SKM-1 (cell line): Measurements from ENCODE around the gene EML5.
"Not testable (repeated sequence)": the region's sequence is repeated elsewhere in the genome, so short reads cannot be mapped to it uniquely, and the experiment has no call there.

Experiments
- DNase-seq: peaks from one replicate; lab custom pipeline; 2025; ENCODE audit not compliant: unreplicated experiment; lab: John Stamatoyannopoulos, UW

Gene EML5

DNA sequence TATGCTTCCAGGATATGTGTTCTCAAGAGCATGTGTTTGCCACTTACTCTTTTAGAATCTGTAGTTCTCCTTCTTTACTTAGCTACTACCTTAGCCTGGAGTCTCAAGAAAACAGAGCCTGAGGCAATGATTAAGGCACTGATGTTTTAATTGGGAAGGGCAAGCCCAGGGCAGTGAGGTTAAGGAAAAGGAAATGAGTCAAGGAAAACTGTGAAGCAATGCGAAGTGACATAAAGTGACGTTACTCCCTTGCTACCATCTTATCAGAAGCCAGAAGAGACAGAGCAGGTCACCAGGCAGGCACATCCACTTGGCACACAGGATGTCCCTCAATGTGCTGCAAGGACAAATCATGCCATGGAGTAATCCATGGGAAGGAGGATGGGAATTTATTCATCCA is 11.3 kb upstream of the EML5 start:
- no peak for DNase-seq

DNA sequence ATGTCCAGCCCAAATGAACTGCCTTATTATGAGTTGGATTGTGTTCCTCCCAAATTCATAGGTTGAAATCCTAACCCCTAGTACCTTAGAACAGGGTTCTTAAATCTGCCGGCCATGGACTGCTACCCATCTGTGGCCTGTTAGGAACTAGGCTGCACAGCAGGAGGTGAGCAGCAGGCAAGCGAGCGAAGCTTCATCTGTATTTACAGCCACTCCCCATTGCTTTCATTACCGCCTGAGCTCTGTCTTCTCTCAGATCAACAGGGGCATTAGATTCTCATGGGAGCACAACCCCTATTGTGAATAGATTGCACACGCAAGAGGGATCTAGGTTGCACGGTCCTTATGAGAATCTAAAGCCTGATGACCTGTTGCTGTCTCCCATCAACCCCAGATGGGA is 9.8 kb upstream of the EML5 start:
- no peak for DNase-seq

DNA sequence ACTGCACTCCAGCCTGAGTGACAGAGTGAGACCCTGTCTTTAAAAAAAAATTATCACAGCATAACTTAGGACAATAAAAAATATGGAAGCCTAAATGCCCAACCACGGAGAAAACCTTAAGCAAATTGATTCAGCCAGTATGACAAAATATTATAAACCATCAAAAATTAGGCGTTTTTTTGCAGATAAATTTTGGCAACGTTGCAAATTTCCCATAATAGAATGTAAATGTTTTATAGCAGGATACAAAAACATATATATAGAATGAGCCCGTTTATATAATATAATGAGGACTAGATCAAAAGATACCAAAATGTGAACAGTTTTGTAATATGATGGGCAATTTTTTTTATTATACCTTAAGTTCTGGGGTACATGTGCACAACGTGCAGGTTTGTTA is 6.8 kb upstream of the EML5 start:
- DNase-seq: no peak

DNA sequence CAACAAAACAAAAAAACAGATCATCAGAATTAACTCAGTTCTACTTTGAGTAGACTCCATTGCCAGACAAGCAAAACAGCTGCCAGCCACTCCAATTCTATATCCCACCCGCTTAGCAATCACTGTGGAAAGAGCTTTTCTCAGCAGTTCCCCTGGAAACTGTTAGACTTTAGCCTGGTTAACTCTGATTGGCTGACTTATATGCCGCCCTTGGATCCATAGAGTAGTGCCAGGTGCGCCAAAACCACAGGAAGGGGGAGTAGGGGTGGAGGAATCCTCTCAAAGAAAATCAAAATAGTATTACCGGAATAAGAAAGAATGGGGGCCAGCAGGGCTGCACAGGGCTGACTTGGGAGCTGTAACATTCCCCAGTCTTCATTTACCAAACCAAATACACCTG is 5.4 kb upstream of the EML5 start:
- DNase-seq: no peak

DNA sequence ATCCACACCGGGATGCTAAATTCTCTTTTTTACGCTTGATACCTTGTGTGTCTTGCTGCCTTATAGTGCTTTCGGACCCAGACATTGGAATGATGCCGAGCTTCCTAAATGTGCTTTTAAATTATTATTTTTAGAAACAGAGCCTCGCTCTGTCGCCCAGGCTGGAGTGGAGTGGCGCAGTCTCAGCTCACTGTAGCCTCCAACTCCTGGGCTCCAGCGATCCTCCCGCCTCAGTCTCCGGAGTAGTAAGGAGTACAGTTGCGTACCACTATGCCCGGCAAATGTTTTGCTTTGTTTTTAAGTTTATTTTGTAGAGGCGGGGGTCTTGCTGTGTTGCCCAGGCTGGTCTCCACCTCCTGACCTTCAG is 489 bp upstream of the EML5 start:
- DNase-seq: no peak

DNA sequence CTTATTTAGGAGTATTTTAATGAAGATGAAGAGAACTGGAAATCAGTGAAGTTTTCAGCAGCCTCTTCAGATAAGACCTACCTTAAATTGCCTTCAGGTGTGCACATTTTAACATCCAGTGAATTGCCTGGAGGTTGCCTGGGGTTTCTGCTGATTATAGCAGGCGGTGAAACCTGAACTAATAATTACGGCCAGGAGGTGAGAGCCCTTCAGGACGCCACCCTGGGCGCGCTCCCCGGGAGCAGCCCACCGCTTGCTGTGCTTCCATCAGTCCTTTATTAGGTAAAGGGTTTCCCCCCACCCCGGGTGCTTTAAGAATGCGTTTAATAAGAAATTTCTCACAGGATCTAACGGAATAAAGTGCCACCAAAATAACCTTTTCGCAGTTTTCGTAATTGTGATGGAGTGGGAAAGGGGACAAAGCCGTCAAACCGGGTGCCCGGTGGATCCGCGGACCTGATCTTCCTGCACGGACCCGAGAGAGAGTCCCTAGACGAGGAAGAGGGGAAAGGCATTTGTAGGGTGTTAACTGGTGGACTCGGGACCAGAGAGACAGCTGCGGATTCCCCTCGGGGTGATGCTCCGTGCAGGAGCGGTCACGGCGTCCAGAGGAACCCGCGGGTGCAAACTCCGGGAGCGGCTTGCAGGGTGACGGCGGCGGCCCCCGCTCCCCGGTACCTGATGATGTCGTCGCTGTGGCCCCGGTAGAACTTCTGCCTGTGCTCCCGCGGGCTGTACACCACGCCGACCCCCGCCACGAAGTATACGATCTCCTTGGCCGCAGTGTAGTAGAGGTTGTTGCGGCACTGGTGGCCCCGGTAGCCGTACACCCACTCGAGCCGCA is 902 bp downstream of the EML5 start:
- no peak for DNase-seq

DNA sequence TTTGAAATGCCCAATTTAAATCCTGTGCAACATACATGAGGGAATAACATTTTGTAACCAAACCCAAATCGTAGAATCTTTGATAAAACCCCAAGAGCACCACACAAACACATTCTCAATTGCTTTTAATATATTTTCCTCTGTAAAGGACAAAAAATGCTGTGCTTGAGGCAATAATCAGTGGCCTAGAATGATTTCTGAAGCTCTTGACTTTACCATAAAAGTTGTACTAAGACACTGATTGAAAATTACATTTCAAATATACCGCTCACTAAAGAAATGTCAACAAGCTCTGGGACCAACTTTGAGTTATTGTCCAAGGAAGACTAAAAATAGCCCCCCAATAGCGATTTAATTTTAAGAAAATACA is 1.5 kb downstream of the EML5 start:
- DNase-seq: no peak

DNA sequence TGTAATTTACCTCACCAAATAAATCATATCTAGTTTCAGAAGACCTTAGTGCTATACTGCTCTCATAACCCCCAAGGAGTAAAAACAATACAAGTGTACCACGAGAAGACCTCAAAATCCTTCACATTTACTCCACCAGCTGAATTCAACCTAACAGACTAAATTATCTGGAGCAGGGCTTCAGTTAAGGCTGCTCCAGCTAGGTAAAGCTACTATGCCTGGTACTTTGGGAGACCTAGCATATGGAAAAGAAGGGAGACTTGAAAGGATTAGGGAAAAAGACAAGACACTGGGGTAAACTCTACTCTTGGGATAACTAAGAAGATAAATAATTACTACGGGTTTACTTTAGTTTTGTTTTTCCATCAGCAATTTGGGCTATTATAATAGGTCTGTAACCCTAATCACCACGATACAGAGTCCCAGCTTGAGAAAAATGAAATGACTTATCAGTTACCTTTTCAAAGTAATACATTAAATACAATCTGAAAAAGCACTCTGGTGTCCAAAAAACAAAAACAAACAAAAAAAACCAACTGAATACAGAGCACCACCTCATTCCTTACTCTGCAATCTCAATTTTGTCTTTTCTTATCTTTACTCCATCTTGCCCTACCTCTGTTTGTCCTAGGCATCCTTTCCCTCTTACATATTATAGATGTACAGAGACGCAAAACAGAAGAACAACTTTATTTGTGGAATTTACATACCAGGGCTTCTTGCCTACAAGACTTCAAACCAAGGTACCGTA is 2.1 kb downstream of the EML5 start:
- DNase-seq: no peak

DNA sequence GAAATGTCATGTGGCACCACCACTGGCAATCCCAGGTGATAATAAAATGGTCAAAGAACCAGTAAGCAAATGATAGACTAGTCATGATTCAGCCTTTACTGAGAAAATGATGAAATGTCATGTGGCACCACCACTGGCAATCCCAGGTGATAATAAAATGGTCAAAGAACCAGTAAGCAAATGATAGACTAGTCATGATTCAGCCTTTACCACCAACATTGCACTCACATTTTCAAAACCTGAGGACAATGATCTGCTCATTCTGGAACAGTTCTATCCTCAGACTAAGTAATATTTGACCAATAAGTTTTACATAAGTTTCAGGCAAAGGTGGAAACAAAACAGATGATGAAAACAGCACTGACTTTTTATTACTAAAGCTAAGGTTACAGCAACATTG is 3.2 kb downstream of the EML5 start:
- not testable (repeated sequence) for DNase-seq

DNA sequence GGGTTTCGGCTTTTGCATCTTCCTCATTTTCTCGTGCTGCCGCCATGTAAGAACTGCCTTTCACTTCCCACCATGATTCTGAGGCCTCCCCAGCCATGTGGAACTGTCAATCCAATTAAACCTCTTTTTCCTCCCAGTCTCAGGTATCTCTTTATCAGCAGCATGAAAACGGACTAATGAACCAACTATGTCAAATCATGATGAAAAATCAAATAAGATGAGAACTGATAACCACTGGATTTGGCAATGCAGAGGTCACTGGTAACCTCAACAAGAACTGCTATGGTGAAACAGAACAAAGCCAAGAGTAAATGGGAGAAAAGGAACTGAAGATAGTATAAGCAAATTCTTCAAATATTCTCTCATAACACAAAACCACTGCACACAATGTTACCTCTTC is 6.0 kb downstream of the EML5 start:
- DNase-seq: no peak

DNA sequence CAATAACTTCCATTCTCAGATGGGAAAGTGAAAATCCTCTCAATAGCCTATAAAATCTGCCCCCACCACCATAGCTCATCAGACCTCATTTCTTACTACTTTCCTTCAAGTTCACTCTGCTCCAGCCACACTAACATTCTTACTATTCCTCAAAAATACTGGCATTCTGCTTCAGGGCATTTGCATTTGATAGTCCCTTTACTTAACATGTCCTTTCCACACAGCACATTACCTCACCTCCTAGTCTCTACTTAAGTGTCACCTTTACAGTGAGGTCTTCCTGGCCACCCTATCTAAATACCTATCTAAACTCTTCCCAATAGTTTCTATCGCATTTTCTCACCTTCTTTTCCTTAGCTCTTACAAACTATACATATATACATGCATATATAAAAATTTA is 6.8 kb downstream of the EML5 start:
- no peak for DNase-seq

DNA sequence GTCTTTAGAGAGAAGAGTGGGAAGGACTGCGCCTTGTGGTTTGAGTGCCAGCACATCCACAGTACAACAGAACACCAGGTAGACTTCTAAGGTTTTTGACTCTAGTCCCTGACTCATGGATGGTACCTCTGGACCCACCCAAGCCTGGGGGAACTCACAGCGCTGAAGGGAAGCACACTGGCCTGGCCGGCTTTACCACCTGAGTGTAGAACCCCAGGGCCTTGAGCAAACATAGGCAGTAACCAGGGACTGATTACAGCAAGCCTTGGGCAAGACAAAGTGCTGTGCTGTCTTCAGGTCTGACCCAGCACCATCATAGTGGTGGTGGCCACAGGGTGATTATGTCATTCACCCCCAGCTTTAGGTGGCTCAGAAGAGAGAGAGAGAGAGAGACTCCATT is 17.2 kb downstream of the EML5 start:
- DNase-seq: no peak

DNA sequence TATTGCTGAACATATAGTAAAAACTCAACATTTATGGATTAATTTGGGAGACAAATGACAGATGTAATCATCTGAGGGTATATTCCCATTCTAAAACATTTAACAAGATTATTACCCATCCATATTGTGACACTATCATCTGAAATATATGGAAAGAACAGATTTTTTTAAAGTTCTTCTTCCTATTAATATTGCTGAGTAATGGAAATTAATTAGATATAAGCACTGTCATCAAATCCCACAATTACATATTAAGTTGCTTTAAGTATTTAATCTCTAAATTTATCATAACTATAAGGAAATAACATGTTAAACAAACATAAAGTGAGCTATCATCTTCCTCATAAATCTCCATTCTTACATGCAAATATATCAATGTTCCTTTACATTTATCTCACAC is 22.0 kb downstream of the EML5 start:
- DNase-seq: no peak

DNA sequence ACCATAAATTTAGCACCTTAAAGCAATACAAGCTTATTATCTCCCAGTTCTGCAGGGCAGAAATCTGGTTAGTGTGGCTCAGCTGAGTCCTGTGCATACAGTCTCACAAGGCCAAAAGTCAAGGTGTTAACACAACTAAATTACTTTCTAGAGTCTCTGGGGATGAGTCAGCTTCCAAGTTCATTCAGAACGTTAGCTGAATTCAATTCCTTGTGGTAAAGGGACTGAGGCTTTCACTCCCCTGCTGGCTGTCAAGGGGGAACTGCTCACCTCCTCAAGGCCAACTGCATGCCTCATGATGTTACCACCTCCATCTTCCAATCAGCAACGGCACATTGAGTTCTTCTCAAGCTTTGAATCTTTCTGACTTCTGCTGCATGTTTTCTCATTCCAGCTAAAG is 27.6 kb downstream of the EML5 start:
- DNase-seq: no peak

DNA sequence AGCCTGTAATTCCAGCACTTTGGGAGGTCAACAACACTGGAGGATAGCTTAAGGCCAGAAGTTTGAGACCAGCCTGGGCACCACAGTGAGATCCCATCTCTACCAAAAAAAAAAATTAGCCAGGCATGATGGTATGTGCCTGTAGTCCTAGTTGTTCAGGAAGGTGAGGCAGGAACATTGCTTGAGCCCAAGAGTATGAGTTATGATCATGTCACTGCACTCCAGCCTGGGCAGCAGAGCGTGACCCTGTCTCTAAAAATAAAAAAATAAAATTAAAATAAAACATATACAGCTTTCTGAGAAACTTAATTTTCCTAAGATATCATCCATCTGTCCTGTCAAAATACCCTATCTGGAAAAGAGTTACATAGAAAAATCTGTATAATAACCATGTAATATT is 38.9 kb downstream of the EML5 start:
- DNase-seq: no peak

DNA sequence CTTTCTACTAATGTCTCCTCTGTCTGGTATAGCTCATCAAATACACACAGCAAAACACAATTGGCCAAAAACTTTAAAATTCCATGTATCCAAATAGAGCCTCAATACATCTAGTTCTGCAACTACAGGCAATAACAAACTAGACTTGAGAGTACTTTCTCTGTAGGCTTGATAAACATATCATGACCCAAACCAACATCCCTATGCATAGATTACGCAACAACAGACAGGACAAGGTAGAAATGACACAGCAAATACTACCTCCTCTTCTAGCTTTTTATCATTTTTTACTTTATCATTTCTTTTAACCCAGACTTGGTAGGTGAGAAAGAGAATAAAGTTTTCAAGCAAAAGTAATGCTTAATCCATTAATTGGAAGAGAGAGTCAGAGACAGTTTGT is 41.8 kb downstream of the EML5 start:
- DNase-seq: no peak

DNA sequence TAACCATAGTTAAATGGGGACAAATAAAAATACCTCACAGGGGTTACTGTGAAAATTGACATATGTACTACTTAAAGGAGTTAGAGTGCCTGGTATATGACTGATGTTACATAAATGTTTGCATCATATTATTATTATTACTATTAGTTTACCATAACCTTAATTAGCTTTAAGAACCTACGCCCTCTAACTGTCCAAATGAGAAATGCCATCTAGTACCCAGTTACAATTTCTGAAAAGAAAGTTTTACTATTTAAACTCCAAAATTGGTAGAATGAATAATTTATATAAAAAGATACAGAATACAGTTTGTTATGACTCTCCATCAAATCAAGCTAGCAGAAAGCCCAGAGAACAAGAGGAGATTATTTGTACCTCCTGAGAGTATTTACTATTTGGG is 42.3 kb downstream of the EML5 start:
- no peak for DNase-seq

DNA sequence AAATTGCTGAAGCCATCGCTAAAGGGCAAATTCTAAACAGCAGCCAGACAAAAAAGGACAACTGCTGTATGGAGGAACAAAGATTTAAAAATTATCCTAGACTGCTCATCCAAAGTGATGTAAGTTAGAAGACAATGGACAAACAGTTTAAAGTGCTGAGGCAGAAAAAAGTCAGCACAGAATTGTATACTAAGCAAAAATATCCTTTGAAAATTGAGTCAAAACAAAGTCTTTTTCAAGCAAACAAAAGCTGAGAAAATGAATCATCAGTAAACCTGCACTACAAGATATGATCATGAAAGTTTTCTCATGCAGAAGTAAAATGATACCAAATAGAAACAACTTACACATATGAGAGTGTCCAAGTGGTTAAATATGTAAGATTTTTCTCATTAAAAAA is 43.6 kb downstream of the EML5 start:
- DNase-seq: no peak

DNA sequence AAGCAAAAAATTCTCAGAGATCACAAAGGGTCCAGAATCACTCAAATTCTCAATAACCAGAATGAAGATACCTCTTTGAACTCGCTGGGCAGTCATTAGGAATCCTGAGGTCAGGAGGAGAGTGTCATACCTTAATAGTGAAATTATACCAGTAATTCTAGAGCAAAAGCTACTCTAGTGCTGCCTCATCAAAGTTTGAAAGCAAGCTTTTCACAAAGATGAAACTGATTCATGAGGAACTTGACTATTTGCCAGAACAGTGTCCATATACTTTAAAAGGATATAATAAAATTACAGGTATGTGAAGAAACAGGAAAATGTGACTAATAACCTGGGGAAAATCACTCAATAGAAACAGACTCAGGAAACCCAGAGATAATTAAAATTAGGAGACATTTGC is 44.5 kb downstream of the EML5 start:
- DNase-seq: no peak

DNA sequence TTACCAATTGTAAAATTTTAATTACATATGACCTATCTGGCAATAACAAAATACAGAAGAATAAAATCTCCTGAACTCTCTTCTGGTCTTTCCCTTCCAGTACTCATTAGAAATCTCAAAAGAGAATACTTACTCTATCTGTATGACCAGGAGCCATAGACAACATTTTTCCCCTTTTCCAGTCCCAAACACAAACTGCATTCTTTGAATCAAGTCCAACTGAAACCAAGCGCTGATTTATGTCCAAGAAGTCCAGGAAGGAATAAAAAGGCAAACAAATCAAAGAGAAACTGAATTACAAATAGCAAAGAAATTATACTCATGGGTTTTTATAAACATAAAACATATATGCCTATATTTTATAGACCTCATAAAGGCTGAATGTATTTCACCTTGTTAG is 46.7 kb downstream of the EML5 start:
- no peak for DNase-seq

DNA sequence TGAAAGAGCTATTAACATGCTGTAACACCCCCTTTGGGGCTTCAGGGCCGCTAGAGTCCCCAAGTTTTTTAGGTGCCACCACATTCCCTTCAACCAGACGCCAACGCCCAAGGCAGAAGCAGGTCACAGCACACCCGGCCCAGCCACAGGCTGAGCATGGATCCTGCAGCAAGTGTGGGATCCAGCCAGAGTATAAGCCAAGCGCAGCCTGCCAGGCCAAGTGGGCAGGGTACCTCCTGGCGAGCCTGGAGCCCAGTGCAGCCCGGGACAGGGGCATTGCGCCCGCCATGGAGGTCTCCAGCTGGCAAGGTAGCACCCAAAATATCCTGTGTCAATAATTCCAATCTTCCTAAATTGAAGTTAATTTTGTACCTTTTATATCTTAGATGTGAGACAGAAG is 55.5 kb downstream of the EML5 start:
- DNase-seq: no peak

DNA sequence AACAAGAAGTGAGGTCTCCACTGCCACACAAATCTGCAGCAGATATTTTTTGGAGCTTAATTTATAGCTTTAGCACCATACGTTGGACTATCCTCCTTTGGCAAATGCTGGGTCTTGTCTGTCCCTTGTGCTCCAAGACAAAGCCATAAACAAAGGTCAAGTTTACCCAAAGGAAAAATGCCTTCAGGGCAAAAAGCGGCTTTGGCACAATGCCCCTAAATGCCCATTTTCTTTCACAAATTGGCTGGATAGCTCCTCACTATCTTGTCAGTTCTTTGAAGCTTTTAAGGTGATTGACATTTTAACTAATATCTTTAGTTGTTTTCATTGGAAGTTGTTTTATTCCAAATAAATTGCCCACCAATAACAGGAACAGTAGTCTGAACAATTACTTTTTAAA is 59.6 kb downstream of the EML5 start:
- no peak for DNase-seq

DNA sequence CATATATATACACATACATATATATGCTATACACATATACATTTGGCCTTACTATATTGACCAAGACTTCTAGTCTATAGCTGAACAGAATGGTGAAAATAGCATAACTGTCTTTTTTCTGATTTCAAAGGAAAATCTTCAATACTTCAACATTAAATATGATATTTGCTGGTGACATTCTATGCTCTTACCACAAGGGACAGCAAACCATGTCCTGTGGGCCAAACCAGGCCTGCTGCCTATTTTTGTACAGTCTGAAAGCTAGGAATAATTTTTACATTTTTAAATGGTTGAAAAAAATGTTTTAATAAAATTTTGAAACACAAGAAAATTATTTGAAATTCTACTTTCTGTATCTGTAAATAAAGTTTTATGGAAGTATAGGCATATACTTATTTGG is 63.6 kb downstream of the EML5 start:
- DNase-seq: no peak
